Suprapubic skin (tissue), 4 donors: Measurements from ENCODE around the gene SIN3A. TPM values are rescaled to one million over a fixed set of nuclear protein-coding genes. Genes with fewer than 3 reads are reported as not detected.
"Not testable (repeated sequence)": the region's sequence is repeated elsewhere in the genome, so short reads cannot be mapped to it uniquely, and the experiment has no call there.

ENCODE experiments used
- DNase-seq, 2 donors: peaks; one replicate each; pipeline ENCODE4 v3.0.0-alpha.2; 2019; ENCODE audit warnings: low spot score in 2 of 2
- H3K27ac ChIP-seq: fragments of 200-600 bp; sonication (generic); one replicate; pipeline ENCODE4 v1.5.1; 2019
- H3K27me3 ChIP-seq: fragments of 200-600 bp; sonication (generic); one replicate; pipeline ENCODE4 v1.5.1; 2019
- H3K36me3 ChIP-seq: fragments of 200-600 bp; sonication (generic); one replicate; pipeline ENCODE4 v1.5.1; 2019
- H3K4me1 ChIP-seq: fragments of 200-600 bp; sonication (generic); one replicate; pipeline ENCODE4 v1.5.1; 2019
- H3K4me3 ChIP-seq: fragments of 200-600 bp; sonication (generic); one replicate; pipeline ENCODE4 v1.5.1; 2019; ENCODE audit warnings: mild to moderate bottlenecking
- H3K9me3 ChIP-seq: fragments of 200-600 bp; sonication (generic); one replicate; pipeline ENCODE4 v1.5.1; 2019
- EP300 ChIP-seq: sonication (generic); formaldehyde crosslinking; IDR thresholded peaks from one replicate; pipeline ENCODE4 v1.6.1; 2017; ENCODE audit warnings: antibody characterized with exemption
- POLR2A ChIP-seq, 2 donors: fragments of 450-650 bp; IDR thresholded peaks; one replicate each; pipeline ENCODE4 v1.6.1; 2017; ENCODE audit warnings: antibody characterized with exemption in 2 of 2, mild to moderate bottlenecking in 2 of 2, moderate library complexity in 2 of 2
- POLR2AphosphoS5 ChIP-seq, 3 donors: sonication (generic); formaldehyde crosslinking; IDR thresholded peaks; one replicate each; pipeline ENCODE4 v1.6.1; 2017; ENCODE audit warnings: antibody characterized with exemption in 3 of 3
- WGBS: methylation state at CpG from one replicate; pipeline ENCODE4 v1.1.5; 2018; 5-methylcytosine and 5-hydroxymethylcytosine counted together
- total RNA-seq, 4 donors: library from RNA; depleted of rRNA; stranded (reverse); fragments of >200 nt; gene quantifications; one replicate each; pipeline ENCODE4 v1.1.0, GENCODE V29; 2016
- TF ChIP-seq, protein P1 (sequence below), 2 donors: fragments of 200-600 bp in 1 of 2; fragments of 450-650 bp in 1 of 2; sonication (generic) in 1 of 2; IDR thresholded peaks; one replicate each; pipeline ENCODE4 v1.5.1; 2016 to 2019; ENCODE audit warnings: antibody characterized with exemption in 2 of 2, mild to moderate bottlenecking in 1 of 2, moderate library complexity in 1 of 2

The SIN3A gene
- total RNA-seq, 4 donors from 2014 or later, result 55.2 to 94.8 (median 66.0) TPM

DNA sequence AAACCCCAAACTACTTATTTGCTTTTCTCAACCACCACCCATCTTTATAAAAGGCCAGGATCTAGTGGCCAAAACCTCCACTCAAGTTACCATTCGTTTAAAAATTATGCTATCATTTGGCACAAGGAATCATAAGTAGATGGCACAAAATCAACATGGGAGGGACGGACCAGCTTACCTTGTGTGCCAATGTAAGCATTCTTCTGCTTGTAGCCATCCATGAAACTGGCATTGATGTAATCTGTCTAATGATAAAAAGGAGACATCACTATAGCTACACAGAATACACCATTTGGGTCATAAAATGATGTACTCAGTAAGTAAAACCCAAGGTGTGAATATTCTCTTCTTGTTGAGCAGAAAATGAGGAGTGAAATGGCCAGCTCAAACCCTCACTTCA is 28.2 kb upstream of the SIN3A start:
- no peaks in the 10 kb centered on the region for H3K27me3 ChIP-seq
- no peak overlapping the region for H3K4me3 ChIP-seq
- H3K36me3 ChIP-seq, result peaks cover 48% of the 10 kb centered on the region
- no peaks in the 10 kb centered on the region for H3K9me3 ChIP-seq
- WGBS, result 70% methylated on average over 2 of the region's 2 CpGs
- no peak for TF ChIP-seq POLR2A (IDR thresholded peaks at IDR 0.05)
- no peak for TF ChIP-seq EP300
- TF ChIP-seq, protein P1, sequence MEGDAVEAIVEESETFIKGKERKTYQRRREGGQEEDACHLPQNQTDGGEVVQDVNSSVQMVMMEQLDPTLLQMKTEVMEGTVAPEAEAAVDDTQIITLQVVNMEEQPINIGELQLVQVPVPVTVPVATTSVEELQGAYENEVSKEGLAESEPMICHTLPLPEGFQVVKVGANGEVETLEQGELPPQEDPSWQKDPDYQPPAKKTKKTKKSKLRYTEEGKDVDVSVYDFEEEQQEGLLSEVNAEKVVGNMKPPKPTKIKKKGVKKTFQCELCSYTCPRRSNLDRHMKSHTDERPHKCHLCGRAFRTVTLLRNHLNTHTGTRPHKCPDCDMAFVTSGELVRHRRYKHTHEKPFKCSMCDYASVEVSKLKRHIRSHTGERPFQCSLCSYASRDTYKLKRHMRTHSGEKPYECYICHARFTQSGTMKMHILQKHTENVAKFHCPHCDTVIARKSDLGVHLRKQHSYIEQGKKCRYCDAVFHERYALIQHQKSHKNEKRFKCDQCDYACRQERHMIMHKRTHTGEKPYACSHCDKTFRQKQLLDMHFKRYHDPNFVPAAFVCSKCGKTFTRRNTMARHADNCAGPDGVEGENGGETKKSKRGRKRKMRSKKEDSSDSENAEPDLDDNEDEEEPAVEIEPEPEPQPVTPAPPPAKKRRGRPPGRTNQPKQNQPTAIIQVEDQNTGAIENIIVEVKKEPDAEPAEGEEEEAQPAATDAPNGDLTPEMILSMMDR (IDR thresholded peaks at IDR 0.05), result no peak
- TF ChIP-seq POLR2AphosphoS5 (IDR thresholded peaks at IDR 0.05), result no peak
- DNase-seq, result no peak
- H3K27ac ChIP-seq, result no peak overlapping the region
- H3K4me1 ChIP-seq, result no peaks in the 10 kb centered on the region

DNA sequence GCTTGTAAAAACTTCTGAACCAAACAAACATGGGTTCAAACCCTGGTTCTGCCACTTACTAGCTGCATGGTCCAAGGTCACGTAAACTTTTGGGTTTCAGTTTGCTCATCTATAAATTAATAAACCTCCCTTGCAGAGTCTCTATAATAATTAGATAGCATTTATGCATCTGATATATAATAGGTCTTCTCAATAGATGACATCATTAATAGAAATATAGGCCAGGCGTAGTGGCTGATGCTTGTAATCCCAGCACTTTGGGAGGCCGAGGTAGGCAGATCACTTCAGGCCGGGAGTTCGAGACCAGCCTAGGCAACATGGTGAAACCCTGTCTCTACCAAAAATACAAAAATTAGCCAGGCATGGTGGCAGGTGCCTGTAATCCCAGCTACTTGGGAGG is 25.6 kb upstream of the SIN3A start:
- not testable (repeated sequence) for H3K4me1 ChIP-seq, H3K27me3 ChIP-seq, H3K27ac ChIP-seq, H3K4me3 ChIP-seq, H3K9me3 ChIP-seq, DNase-seq
- 97% methylated on average over 5 of the region's 5 CpGs for WGBS
- peaks cover 57% of the 10 kb centered on the region for H3K36me3 ChIP-seq

DNA sequence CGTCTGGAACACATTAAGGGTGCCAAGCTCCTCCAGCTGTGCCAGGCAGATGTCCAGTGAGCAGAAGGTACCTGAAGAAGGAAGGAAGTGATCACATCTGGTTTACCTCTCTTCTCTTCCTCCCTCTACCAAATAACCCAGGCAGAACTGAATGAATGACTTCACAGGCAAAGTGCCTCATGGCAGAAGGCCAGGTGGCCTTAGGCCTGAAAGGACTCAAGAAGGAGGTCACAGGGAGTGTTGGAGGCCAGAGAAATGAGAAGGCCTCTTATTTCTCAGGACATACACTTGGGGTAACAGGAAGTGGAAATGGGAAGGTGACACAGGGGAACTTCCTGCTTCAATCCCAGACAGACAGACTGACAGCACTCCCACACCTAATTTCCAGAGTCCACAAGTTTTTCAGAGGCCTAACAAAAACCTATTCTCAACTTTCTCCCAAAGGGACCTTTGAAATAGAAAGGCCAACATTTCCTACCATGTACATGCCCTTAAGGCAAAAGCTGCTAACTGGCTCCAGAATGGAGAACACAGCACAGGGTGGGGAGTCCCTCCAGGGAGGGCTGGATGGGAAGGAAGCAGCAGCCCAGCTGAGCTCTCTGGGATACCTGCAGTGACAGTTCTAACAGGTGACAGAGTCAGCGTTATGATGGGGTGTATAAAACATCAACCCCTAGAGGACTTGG is 17.6 kb upstream of the SIN3A start:
- WGBS, result 72% methylated on average over 2 of the region's 2 CpGs
- no peak for DNase-seq
- no peaks in the 10 kb centered on the region for H3K9me3 ChIP-seq
- H3K27ac ChIP-seq, result no peak overlapping the region
- H3K4me1 ChIP-seq, result no peaks in the 10 kb centered on the region
- TF ChIP-seq EP300 (no peak), POLR2AphosphoS5 (IDR thresholded peaks at IDR 0.05) (no peak), POLR2A (IDR thresholded peaks at IDR 0.05) (no peak)
- TF ChIP-seq, protein P1 (IDR thresholded peaks at IDR 0.05), result no peak
- no peak overlapping the region for H3K4me3 ChIP-seq
- H3K36me3 ChIP-seq, result peaks cover 75% of the 10 kb centered on the region
- no peaks in the 10 kb centered on the region for H3K27me3 ChIP-seq

DNA sequence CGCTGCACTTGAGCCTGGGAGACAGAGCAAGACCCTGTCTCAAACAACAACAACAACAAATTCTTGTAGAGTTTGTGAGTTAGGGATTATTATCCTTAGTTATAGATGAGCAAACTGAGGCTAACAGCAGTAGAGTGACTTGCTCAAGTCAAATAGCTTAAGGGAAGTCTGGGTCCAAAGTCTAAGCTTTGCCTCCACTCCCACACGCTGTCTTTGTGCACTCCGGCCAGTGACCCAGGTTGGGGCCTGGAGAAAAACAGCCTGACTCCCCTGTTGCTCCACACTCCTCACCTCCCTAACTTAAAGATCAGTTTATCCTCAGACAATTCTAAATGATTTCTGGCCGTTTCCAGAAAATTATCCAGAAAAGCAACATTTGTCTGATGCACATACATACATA is 9.2 kb upstream of the SIN3A start:
- no peak overlapping the region for H3K4me3 ChIP-seq
- 91% methylated on average over 4 of the region's 4 CpGs for WGBS
- no peak for DNase-seq

DNA sequence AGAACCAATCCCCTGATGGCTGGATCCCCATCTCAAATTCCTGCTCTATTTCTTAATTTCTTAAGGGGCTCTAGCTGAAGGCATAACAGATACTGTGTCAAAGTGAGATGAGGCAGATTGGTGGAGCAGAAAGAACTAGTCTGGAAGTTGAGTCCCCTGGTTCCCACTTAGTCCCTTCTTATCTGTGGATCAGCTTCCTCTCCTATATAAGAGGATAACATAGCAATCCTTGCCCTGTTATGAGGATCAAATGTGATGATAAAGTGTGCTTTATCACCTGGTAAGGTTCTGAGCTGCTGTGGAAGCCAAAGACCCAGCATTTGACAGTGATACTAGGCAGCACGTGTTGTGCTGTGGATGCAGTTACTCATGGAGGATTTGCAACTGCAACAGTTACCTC is 8.1 kb upstream of the SIN3A start:
- Histone ChIP-seq H3K9me3 (no peaks in the 10 kb centered on the region), H3K4me3 (no peak overlapping the region), H3K27ac (no peak overlapping the region), H3K27me3 (no peaks in the 10 kb centered on the region), H3K4me1 (peaks cover 11% of the 10 kb centered on the region), H3K36me3 (no peaks in the 10 kb centered on the region)
- DNase-seq, result no peak
- WGBS, result 78% methylated on average over 1 of the region's 1 CpG
- no peak for TF ChIP-seq POLR2A (IDR thresholded peaks at IDR 0.05)
- TF ChIP-seq, protein P1 (IDR thresholded peaks at IDR 0.05), result no peak
- TF ChIP-seq EP300, result no peak
- TF ChIP-seq POLR2AphosphoS5 (IDR thresholded peaks at IDR 0.05), result no peak

More for the DNA sequence above, 9.2 kb upstream of the SIN3A start:
- H3K4me1 ChIP-seq, result peaks cover 11% of the 10 kb centered on the region
- H3K27ac ChIP-seq, result no peak overlapping the region
- TF ChIP-seq, protein P1 (IDR thresholded peaks at IDR 0.05), result no peak
- TF ChIP-seq POLR2AphosphoS5 (IDR thresholded peaks at IDR 0.05), result no peak
- H3K27me3 ChIP-seq, result no peaks in the 10 kb centered on the region
- no peaks in the 10 kb centered on the region for H3K9me3 ChIP-seq
- H3K36me3 ChIP-seq, result no peaks in the 10 kb centered on the region

DNA sequence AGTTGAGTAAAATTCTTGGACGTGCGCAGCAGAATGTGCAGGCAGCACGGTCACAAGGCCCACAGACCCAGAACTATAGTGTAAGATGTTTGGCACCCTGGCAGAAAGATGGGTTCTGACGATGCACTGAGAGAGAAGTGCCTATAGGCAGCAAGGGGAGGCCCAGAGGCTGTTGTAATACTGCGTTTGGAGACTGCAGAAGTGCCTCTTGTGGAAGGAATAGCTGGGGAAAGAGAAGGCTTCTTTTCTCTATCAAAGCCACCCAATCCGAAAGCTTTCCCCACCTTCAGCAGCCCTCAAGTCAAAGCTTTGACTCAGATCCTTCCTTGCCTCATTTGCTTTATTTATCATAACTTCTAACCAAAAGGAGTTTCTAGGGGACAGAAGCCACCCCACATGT is 5.2 kb upstream of the SIN3A start:
- no peaks in the 10 kb centered on the region for H3K36me3 ChIP-seq
- H3K9me3 ChIP-seq, result no peaks in the 10 kb centered on the region
- no peak for DNase-seq
- peaks cover 26% of the 10 kb centered on the region for H3K4me1 ChIP-seq
- TF ChIP-seq, protein P1 (IDR thresholded peaks at IDR 0.05), result no peak
- TF ChIP-seq POLR2A (IDR thresholded peaks at IDR 0.05) (no peak), POLR2AphosphoS5 (IDR thresholded peaks at IDR 0.05) (no peak), EP300 (no peak)
- no peaks in the 10 kb centered on the region for H3K27me3 ChIP-seq
- no peak overlapping the region for H3K4me3 ChIP-seq
- H3K27ac ChIP-seq, result no peak overlapping the region
- 55% methylated on average over 6 of the region's 6 CpGs for WGBS
